Stimulated activated CD4-positive, alpha-beta T cell treated with anti-CD3 and anti-CD28 coated beads, Interleukin-2, amount 100 ng/mL, for 24 hours (primary cell): ENCODE data around the gene ADAMTSL1.

Experiments
- DNase-seq, 2 donors: peaks; one replicate each; pipeline ENCODE4 v3.0.0-alpha.2; 2020

ADAMTSL1 gene

DNA sequence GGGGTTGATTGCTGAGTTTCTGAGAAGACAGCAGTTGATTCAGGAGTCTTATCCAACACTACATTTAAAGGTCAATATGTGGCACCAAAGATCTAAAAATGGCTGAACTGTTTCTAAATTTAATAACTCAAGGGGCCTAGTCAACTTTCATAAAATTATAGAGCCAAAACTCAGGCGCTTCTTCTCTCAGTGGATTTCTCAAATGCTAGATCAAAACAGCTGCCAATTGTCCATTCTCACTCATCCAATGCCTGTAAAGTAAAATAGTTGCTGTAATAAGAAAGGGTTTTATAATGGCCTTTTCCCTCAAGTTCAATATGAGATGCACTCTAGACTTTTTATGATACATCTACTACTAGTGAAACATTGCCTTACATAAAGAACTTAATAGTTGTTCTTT is 26.5 kb downstream of the ADAMTSL1 start:
- DNase-seq = no peak

GRCh38 chr9:18501949-18502348 is 28.0 kb downstream of the ADAMTSL1 start:
- DNase-seq = no peak

- DNase-seq = no peak
Measured at GRCh38 chr9:18502546-18502945, 28.6 kb downstream of the ADAMTSL1 start.

DNA sequence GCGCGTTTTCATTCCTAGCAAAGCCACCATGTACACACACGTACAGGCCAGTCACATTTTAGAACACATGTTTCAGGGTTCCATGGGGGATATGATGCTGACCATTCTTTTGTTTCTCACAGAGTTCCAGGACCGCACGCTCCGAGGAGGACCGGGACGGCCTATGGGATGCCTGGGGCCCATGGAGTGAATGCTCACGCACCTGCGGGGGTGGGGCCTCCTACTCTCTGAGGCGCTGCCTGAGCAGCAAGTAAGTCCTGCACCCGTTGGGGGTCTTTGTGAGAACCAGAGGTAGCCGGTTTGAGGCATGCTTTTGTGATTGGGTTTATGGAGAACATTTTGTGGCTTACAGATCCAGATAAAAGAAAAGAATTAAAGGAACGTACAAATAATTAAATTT is 30.8 kb downstream of the ADAMTSL1 start:
- no peak for DNase-seq

- no peak for DNase-seq
Measured at GRCh38 chr9:18507151-18507550, 33.2 kb downstream of the ADAMTSL1 start.

- no peak for DNase-seq
Measured at GRCh38 chr9:18516514-18516913, 42.6 kb downstream of the ADAMTSL1 start.

GRCh38 chr9:18516965-18517364 is 43.0 kb downstream of the ADAMTSL1 start:
- no peak for DNase-seq

DNA sequence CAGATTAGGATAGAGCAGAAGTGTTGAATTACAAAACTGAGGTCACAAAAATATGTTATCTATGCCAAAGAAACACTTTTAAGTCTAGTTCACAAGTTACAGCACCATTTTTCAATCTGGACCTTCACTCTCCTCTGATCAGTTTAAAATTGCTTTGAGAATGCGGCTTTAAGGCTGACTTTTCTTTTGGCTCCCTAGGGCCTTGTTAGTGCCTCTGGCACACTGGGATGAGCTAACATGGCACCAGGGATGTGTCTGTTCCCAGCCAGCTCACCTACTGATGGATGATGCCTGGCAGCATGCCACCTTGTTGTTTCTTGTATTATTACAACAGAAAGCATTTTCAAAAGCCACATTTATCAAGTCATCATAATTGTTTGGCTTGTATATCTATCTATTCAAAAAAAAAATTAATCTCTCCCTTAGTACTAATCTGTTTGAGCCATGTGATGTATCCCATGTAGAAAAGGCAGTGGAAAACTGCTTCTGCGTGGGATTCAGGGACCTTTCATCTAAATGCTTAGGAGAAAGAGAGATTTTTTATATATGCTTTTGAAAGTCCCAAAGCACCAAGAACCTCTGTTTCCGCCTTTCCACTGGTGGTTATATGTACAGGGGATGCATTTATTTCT is 46.6 kb downstream of the ADAMTSL1 start:
- no peak for DNase-seq

DNA sequence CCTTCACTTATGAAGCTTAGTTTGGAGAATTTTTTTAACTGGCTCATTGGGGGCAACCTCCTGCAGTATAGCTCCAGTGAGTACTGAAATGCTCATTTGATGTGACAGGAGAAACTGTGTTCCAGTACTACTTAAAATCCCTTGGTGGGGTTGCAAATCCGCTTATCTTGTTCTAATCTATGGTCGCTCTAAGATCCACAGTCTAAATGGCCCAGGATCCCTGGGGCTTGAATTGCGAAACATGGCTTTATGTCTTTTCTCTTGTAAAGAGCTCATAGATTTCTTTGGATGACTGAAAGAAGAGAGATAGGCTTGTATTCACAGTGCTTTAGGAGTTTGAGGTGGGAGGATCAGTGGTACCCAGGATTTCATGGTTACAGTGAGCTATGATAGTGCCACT is 52.7 kb downstream of the ADAMTSL1 start:
- no peak for DNase-seq

DNA sequence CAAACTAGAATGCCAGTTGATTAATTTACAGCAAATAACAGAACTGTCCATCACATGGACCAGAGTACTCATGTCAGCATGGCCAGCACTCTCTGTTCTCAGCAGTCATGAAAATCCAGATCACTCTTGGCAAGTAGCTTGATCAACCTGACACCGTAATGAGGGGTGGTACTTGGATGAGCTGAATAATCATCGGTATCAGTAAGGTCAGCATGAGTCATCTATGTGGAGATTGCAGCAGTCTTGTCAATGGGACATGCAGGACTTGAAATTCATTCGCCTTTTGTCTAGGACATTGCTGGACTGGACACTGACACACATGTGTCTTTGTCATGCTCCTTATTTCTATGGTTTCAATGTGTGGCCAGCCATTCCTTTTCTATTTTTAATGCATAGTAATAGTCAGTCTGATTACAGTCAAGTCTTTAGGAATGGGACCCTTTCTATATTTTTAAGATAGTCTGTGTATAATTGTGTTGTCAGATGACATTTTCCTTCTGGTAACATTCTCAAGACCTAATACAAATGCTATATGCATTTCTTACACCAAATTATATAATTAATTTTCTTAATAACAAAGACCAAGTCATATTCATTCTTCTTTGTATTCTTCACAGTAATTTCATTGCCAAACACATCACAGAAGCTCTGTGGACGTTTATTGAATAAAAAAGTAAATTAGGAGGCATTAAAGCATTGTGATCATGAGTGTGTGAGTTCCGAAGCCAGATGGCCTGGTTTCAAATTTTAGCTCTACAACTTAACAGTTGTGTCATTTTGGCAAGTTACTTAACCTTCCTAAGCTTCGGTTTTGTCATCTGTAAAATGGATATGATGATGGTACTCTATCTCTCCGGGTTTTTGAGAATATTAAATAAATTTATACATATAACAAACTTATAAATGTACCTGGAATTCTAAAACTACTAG is 57.4 kb downstream of the ADAMTSL1 start:
- no peak for DNase-seq

GRCh38 chr9:18534611-18535010 is 60.7 kb downstream of the ADAMTSL1 start:
- no peak for DNase-seq

GRCh38 chr9:18536554-18536953 is 62.6 kb downstream of the ADAMTSL1 start:
- DNase-seq = no peak

DNA sequence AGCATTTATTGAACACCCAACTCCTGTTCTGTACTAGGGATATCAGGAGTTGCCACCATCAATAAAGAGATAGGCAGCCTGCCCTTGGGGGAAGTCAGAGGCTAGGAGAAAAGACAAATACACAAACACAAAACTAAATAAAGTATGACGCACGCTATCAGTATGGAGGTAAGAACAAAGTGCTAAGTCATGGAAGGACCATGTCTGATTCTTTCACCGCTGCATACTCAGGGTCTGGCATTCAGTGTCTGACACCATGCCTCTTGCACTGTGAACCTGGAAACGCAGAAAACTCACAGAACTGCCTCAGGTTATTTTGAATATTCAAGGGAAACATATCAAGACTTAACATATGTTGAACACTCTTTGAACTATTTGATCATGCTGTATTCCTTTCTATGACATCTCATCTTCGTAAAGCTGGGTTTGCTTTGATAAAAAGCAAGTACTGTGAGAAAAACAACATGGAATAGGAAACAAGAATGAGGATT is 65.3 kb downstream of the ADAMTSL1 start:
- no peak for DNase-seq

DNA sequence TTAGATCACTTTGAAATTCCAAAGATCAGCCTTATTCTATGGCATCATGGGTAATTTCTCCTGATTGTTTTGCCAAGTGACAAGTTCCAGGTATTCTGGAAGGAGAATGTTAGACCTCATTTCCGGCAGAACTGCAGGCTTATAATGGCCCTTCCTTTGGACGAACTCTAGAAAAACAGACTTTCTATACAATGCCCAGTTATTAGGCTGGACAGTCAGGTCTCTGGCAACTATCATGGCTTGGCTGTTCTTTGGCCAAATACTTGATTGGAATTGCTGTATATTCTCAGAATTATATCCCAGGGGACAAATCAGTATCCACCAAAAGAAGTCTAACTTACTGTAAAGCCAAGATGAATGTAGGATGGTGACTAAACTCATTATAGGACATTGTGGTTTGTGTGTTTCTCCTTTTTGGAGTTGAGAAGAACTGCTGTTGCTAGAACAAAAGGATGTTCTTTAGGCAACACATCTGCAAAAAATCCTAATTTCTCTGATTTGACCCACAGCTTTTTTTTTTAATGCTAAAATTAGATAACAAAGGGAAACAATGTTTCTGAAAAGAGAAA is 69.0 kb downstream of the ADAMTSL1 start:
- no peak for DNase-seq

GRCh38 chr9:18543406-18544192 is 69.6 kb downstream of the ADAMTSL1 start:
- no peak for DNase-seq

GRCh38 chr9:18544456-18544855 is 70.5 kb downstream of the ADAMTSL1 start:
- DNase-seq = no peak

- DNase-seq = no peak
Measured at GRCh38 chr9:18545636-18546360, 71.8 kb downstream of the ADAMTSL1 start.

- DNase-seq = no peak
Measured at GRCh38 chr9:18548456-18548855, 74.5 kb downstream of the ADAMTSL1 start.

DNA sequence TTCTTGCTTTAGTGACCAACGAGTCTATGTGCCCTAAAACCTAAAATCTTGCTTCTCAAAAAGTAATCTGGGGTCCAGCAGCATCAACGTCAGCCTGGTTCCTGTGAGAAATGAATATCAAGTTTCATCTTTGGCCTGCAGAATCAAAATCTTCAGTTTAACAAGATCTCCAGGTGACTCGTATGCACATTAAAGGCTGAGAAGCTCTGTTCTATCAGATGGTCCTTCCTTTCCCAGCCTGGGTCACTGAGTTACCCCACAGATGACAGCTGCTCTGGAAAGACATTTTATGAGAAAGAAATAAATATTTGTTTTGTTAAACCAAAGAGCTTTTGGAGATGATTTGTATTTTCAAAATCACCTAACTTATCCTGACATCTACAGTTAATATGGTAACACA is 75.8 kb downstream of the ADAMTSL1 start:
- no peak for DNase-seq

- no peak for DNase-seq
Measured at GRCh38 chr9:18550286-18550685, 76.3 kb downstream of the ADAMTSL1 start.

DNA sequence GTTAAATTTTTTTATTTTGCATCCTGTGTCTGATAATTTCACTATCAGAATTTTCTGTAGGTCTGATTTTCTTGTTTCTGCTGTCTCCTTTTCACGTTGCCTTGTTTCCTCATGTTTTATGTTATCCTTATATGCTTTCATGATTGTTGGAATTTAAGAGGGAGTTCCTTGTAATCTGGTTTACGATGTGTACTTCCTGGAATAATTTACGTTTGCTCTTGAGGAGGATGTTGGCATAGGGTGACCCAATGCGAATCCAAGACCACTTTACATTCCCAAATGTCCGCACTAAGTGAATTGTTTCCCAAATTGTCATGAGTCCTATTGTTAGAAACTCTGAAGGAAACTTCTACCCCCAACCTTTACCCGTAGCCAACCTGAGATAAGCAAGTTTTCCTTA is 80.3 kb downstream of the ADAMTSL1 start:
- no peak for DNase-seq
